Measurements from ENCODE around the gene B4GALT1. TPM values are rescaled to one million over a fixed set of nuclear protein-coding genes. Genes with fewer than 3 reads are reported as not detected.

B4GALT1 gene
- total RNA-seq, 1 experiment from 2014 or later: 19.1 TPM

- Mint-ChIP-seq H3K4me3 (no peak overlapping the region), H3K27me3 (ENCODE audit: low read depth) (peaks cover 25% of the 10 kb centered on the region), H3K4me1 (peaks cover 4% of the 10 kb centered on the region; the same call in 1 of the 2 replicates), H3K36me3 (no peaks in the 10 kb centered on the region), H3K27ac (no peak overlapping the region), H3K9me3 (peaks cover 4% of the 10 kb centered on the region; the same call in 1 of the 2 replicates)
- ChIA-PET CTCF (interaction anchor here (0.8 to 1.5 kb wide), 2 partner anchors 8 to 10 kb away, joined by 3 read pairs; no protein-coding TSS in a partner anchor), POLR2A (no interaction called here)
- ATAC-seq (no peak), DNase-seq (ENCODE audit: low spot score) (no peak)
- TF ChIP-seq, protein P1, sequence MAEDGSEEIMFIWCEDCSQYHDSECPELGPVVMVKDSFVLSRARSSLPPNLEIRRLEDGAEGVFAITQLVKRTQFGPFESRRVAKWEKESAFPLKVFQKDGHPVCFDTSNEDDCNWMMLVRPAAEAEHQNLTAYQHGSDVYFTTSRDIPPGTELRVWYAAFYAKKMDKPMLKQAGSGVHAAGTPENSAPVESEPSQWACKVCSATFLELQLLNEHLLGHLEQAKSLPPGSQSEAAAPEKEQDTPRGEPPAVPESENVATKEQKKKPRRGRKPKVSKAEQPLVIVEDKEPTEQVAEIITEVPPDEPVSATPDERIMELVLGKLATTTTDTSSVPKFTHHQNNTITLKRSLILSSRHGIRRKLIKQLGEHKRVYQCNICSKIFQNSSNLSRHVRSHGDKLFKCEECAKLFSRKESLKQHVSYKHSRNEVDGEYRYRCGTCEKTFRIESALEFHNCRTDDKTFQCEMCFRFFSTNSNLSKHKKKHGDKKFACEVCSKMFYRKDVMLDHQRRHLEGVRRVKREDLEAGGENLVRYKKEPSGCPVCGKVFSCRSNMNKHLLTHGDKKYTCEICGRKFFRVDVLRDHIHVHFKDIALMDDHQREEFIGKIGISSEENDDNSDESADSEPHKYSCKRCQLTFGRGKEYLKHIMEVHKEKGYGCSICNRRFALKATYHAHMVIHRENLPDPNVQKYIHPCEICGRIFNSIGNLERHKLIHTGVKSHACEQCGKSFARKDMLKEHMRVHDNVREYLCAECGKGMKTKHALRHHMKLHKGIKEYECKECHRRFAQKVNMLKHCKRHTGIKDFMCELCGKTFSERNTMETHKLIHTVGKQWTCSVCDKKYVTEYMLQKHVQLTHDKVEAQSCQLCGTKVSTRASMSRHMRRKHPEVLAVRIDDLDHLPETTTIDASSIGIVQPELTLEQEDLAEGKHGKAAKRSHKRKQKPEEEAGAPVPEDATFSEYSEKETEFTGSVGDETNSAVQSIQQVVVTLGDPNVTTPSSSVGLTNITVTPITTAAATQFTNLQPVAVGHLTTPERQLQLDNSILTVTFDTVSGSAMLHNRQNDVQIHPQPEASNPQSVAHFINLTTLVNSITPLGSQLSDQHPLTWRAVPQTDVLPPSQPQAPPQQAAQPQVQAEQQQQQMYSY (CRISPR knock-in tag; IDR thresholded peaks at IDR 0.05): no peak
- TF ChIP-seq E2F1 (CRISPR knock-in tag; IDR thresholded peaks at IDR 0.05) (no peak), CREM (CRISPR knock-in tag; IDR thresholded peaks at IDR 0.05) (no peak), ZNF317 (CRISPR knock-in tag; IDR thresholded peaks at IDR 0.05; ENCODE audit: borderline replicate concordance, low read depth) (no peak), ZNF281 (CRISPR knock-in tag; IDR thresholded peaks at IDR 0.05) (no peak)
Observed at GRCh38 chr9:33202018-33202417, 34.9 kb upstream of the B4GALT1 start.

DNA sequence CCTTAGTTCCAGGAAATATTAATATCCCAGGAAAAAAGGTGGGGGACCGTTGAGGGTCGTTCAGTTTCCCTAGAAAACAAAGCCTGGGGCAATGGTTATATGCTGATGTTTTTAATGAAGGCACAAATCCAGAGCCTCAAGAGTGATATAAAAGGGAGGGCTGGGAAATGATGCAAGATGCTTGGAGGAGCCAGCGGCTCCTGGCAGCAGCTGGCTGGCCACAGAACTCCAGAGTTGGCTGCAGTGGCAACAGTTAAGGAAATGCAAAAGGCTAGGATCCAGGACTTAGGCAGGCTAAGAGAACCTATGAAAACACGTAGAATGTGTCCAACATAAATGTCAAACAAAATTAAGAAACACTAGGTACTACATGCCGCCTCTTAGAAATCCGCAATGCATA is 31.0 kb upstream of the B4GALT1 start:
- H3K27ac Mint-ChIP-seq: no peak overlapping the region
- H3K9me3 Mint-ChIP-seq: no peaks in the 10 kb centered on the region
- no peak for DNase-seq (ENCODE audit: low spot score)
- H3K4me1 Mint-ChIP-seq: peaks cover 4% of the 10 kb centered on the region; the same call in 1 of the 2 replicates
- CTCF ChIA-PET: interaction anchor here (1.2 to 1.5 kb wide), 2 partner anchors 14 to 28 kb away, joined by 4 to 6 read pairs; no protein-coding TSS in a partner anchor
- TF ChIP-seq NR3C1 (CRISPR knock-in tag; conservative IDR thresholded peaks at IDR 0.05; ENCODE audit: low read depth) (no peak), ZNF423 (CRISPR knock-in tag; IDR thresholded peaks at IDR 0.05) (no peak), NR1H2 (CRISPR knock-in tag; IDR thresholded peaks at IDR 0.05) (no peak), TCF7 (CRISPR knock-in tag; IDR thresholded peaks at IDR 0.05; ENCODE audit: low read depth) (no peak), NFATC4 (CRISPR knock-in tag; IDR thresholded peaks at IDR 0.05) (no peak), ZNF671 (CRISPR knock-in tag; IDR thresholded peaks at IDR 0.05) (no peak), FOXP1 (CRISPR knock-in tag; IDR thresholded peaks at IDR 0.05; ENCODE audit: borderline replicate concordance) (no peak)
- TF ChIP-seq, protein P1 (CRISPR knock-in tag; IDR thresholded peaks at IDR 0.05): no peak
- TF ChIP-seq, protein P2, sequence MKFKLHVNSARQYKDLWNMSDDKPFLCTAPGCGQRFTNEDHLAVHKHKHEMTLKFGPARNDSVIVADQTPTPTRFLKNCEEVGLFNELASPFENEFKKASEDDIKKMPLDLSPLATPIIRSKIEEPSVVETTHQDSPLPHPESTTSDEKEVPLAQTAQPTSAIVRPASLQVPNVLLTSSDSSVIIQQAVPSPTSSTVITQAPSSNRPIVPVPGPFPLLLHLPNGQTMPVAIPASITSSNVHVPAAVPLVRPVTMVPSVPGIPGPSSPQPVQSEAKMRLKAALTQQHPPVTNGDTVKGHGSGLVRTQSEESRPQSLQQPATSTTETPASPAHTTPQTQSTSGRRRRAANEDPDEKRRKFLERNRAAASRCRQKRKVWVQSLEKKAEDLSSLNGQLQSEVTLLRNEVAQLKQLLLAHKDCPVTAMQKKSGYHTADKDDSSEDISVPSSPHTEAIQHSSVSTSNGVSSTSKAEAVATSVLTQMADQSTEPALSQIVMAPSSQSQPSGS (CRISPR knock-in tag; IDR thresholded peaks at IDR 0.05; ENCODE audit: borderline replicate concordance, low read depth): no peak
- no peak overlapping the region for H3K4me3 Mint-ChIP-seq
- no peaks in the 10 kb centered on the region for H3K36me3 Mint-ChIP-seq
- POLR2A ChIA-PET: no interaction called here
- H3K27me3 Mint-ChIP-seq (ENCODE audit: low read depth): peaks cover 6% of the 10 kb centered on the region
- ATAC-seq: no peak

Data from WTC11 (cell line).